Neural cell (in vitro differentiated cells): ENCODE results near the gene RFTN1. TPM values are rescaled to one million over a fixed set of nuclear protein-coding genes. Genes with fewer than 3 reads are reported as not detected.

Source experiments
- H2AFZ ChIP-seq: fragments of 200-600, 300-800 bp; sonication (generic), shearing (Covaris generic); 2 replicates; pipeline ENCODE4 v1.6.0; 2014; ENCODE audit warnings: low read depth, mild to moderate bottlenecking, antibody characterized with exemption, low read length, moderate library complexity
- H3F3A ChIP-seq: fragments of 200-600 bp; shearing (Covaris generic); 2 replicates; pipeline ENCODE4 v1.6.1; 2016; ENCODE audit warnings: mild to moderate bottlenecking, moderate library complexity, mixed read lengths, antibody characterized with exemption, low read length; ENCODE audit not compliant: insufficient read depth, poor library complexity, severe bottlenecking
- H3K27ac ChIP-seq: fragments of 200-600, 300-800 bp; sonication (generic), shearing (Covaris generic); 2 replicates; pipeline ENCODE4 v1.5.1; 2014; ENCODE audit warnings: mild to moderate bottlenecking, low read length, moderate library complexity
- H3K27me3 ChIP-seq: fragments of 300-800, 200-600 bp; sonication (generic), shearing (Covaris generic); 2 replicates; pipeline ENCODE4 v1.6.0; 2014; ENCODE audit warnings: mild to moderate bottlenecking, low read depth, low read length, moderate library complexity; ENCODE audit not compliant: insufficient read depth
- H3K36me3 ChIP-seq: fragments of 300-800, 200-600 bp; sonication (generic), shearing (Covaris generic); 2 replicates; pipeline ENCODE4 v1.5.1; 2014; ENCODE audit warnings: mild to moderate bottlenecking, antibody characterized with exemption, low read length, moderate library complexity; ENCODE audit not compliant: insufficient read depth
- H3K4me2 ChIP-seq: fragments of 300-800, 200-600 bp; sonication (generic), shearing (Covaris generic); 2 replicates; pipeline ENCODE4 v1.6.0; 2014; ENCODE audit warnings: mild to moderate bottlenecking, low read length
- H3K4me3 ChIP-seq: fragments of 300-800, 200-600 bp; sonication (generic), shearing (Covaris generic); 2 replicates; pipeline ENCODE4 v1.5.1; 2014; ENCODE audit warnings: mild to moderate bottlenecking, low read length, moderate library complexity
- H3K79me2 ChIP-seq: fragments of 200-600 bp; shearing (Covaris generic); replicated peaks from 2 replicates; pipeline ENCODE4 v1.6.0; 2014; ENCODE audit warnings: mild to moderate bottlenecking, low read length, moderate library complexity; ENCODE audit not compliant: insufficient read depth
- H3K9ac ChIP-seq: fragments of 300-800, 200-600 bp; sonication (generic), shearing (Covaris generic); 2 replicates; pipeline ENCODE4 v1.6.1; 2016; ENCODE audit warnings: mild to moderate bottlenecking, low read length, mixed read lengths
- H3K9me2 ChIP-seq: fragments of 200-600 bp; shearing (Covaris generic); 2 replicates; pipeline ENCODE4 v1.6.1; 2016; ENCODE audit warnings: mild to moderate bottlenecking, low read length, mixed read lengths; ENCODE audit not compliant: insufficient read depth
- H3K9me3 ChIP-seq: fragments of 200-600, 300-800 bp; sonication (generic), shearing (Covaris generic); 2 replicates; pipeline ENCODE4 v1.6.1; 2016; ENCODE audit warnings: mild to moderate bottlenecking, mixed run types, low read length, moderate library complexity, mixed read lengths
- H4K20me1 ChIP-seq: fragments of 200-600 bp; shearing (Covaris generic); 2 replicates; pipeline ENCODE4 v1.6.1; 2016; ENCODE audit warnings: mild to moderate bottlenecking, mixed run types; ENCODE audit not compliant: insufficient read depth
- EP300 ChIP-seq: fragments of 450-650 bp; conservative IDR thresholded peaks from 2 replicates; pipeline ENCODE4 v1.6.1; 2014; ENCODE audit warnings: antibody characterized with exemption, mild to moderate bottlenecking, moderate library complexity; ENCODE audit not compliant: poor library complexity, severe bottlenecking
- EZH2 ChIP-seq: fragments of 200-600, 300-800 bp; shearing (Covaris generic), sonication (generic); IDR thresholded peaks from 2 replicates; pipeline ENCODE4 v1.6.1; 2014; ENCODE audit warnings: antibody characterized with exemption, low read length, borderline replicate concordance, mild to moderate bottlenecking; ENCODE audit not compliant: insufficient read depth, poor library complexity, severe bottlenecking
- MXI1 ChIP-seq: fragments of 450-650 bp; conservative IDR thresholded peaks from 2 replicates; pipeline ENCODE4 v1.6.1; 2014; ENCODE audit warnings: antibody characterized with exemption, mild to moderate bottlenecking; ENCODE audit not compliant: poor library complexity, severe bottlenecking
- POLR2AphosphoS5 ChIP-seq: IDR thresholded peaks from 2 replicates; pipeline ENCODE4 v1.6.1; 2012
- RAD21 ChIP-seq: fragments of 450-650 bp; conservative IDR thresholded peaks from 2 replicates; pipeline ENCODE4 v1.6.1; 2014; ENCODE audit warnings: antibody characterized with exemption, mild to moderate bottlenecking, moderate library complexity
- SMC3 ChIP-seq: fragments of 450-650 bp; conservative IDR thresholded peaks from 2 replicates; pipeline ENCODE4 v1.6.1; 2014; ENCODE audit warnings: antibody characterized with exemption, mild to moderate bottlenecking, moderate library complexity; ENCODE audit not compliant: poor library complexity
- TAF1 ChIP-seq: IDR thresholded peaks from 2 replicates; pipeline ENCODE4 v1.6.1; 2012; ENCODE audit warnings: low read depth
- polyA plus RNA-seq: library from polyadenylated mRNA; depleted of rRNA; stranded (reverse); fragments of >200 nt; gene quantifications from 2 replicates; pipeline ENCODE4 v1.2.3, GENCODE V29; 2014
- TF ChIP-seq, protein P1 (sequence below): fragments of 450-650 bp; IDR thresholded peaks from 2 replicates; pipeline ENCODE4 v1.5.1; 2014; ENCODE audit warnings: antibody characterized with exemption, mild to moderate bottlenecking, moderate library complexity; ENCODE audit not compliant: poor library complexity, severe bottlenecking
- TF ChIP-seq, protein P2 (sequence below): IDR thresholded peaks from 2 replicates; pipeline ENCODE4 v1.6.1; 2012; ENCODE audit warnings: borderline replicate concordance

Gene RFTN1
- polyA plus RNA-seq, 1 donor from 2014 or later, result 36.8 TPM

DNA sequence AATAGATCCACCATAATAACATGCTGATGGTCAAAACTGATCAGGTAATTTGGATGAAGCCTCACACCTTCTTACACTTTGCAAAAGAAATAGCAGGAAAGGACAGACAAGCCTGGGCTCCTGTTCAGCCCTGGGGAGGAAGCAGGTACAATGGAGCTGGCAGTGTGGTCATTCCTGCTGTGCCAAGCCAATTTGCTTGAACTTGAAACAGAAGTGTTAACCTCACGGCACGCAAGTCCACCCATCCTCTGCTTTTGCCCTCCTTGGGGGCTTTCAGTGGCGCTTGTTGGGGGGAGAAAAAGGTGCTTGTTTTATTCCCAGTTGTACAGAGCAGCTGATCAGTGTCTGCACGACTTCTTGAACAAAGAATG is 36.8 kb upstream of the RFTN1 start:
- TF ChIP-seq RAD21 (no peak), TAF1 (no peak), EP300 (no peak), MXI1 (no peak), EZH2 (no peak), POLR2AphosphoS5 (no peak), SMC3 (no peak)
- TF ChIP-seq, protein P1, sequence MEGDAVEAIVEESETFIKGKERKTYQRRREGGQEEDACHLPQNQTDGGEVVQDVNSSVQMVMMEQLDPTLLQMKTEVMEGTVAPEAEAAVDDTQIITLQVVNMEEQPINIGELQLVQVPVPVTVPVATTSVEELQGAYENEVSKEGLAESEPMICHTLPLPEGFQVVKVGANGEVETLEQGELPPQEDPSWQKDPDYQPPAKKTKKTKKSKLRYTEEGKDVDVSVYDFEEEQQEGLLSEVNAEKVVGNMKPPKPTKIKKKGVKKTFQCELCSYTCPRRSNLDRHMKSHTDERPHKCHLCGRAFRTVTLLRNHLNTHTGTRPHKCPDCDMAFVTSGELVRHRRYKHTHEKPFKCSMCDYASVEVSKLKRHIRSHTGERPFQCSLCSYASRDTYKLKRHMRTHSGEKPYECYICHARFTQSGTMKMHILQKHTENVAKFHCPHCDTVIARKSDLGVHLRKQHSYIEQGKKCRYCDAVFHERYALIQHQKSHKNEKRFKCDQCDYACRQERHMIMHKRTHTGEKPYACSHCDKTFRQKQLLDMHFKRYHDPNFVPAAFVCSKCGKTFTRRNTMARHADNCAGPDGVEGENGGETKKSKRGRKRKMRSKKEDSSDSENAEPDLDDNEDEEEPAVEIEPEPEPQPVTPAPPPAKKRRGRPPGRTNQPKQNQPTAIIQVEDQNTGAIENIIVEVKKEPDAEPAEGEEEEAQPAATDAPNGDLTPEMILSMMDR, result no peak
- TF ChIP-seq, protein P2, sequence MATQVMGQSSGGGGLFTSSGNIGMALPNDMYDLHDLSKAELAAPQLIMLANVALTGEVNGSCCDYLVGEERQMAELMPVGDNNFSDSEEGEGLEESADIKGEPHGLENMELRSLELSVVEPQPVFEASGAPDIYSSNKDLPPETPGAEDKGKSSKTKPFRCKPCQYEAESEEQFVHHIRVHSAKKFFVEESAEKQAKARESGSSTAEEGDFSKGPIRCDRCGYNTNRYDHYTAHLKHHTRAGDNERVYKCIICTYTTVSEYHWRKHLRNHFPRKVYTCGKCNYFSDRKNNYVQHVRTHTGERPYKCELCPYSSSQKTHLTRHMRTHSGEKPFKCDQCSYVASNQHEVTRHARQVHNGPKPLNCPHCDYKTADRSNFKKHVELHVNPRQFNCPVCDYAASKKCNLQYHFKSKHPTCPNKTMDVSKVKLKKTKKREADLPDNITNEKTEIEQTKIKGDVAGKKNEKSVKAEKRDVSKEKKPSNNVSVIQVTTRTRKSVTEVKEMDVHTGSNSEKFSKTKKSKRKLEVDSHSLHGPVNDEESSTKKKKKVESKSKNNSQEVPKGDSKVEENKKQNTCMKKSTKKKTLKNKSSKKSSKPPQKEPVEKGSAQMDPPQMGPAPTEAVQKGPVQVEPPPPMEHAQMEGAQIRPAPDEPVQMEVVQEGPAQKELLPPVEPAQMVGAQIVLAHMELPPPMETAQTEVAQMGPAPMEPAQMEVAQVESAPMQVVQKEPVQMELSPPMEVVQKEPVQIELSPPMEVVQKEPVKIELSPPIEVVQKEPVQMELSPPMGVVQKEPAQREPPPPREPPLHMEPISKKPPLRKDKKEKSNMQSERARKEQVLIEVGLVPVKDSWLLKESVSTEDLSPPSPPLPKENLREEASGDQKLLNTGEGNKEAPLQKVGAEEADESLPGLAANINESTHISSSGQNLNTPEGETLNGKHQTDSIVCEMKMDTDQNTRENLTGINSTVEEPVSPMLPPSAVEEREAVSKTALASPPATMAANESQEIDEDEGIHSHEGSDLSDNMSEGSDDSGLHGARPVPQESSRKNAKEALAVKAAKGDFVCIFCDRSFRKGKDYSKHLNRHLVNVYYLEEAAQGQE, result no peak
- Histone ChIP-seq H4K20me1 (no peaks in the 10 kb centered on the region), H3K79me2 (no peaks in the 10 kb centered on the region), H3K4me3 (peak overlapping the region; percentile 5), H3K36me3 (no peaks in the 10 kb centered on the region), H3K27me3 (no peaks in the 10 kb centered on the region), H3K9me3 (no peaks in the 10 kb centered on the region), H3K4me2 (no peak overlapping the region), H2AFZ (peak overlapping the region; percentile 78), H3K9me2 (no peaks in the 10 kb centered on the region), H3K27ac (peak overlapping the region; percentile 58), H3K9ac (peak overlapping the region; percentile 52), H3F3A (no peaks in the 10 kb centered on the region)

GRCh38 chr3:16548721-16549120 is 35.2 kb upstream of the RFTN1 start:
- Histone ChIP-seq H4K20me1 (no peaks in the 10 kb centered on the region), H3K79me2 (no peaks in the 10 kb centered on the region), H3K27me3 (no peaks in the 10 kb centered on the region), H3K9ac (no peak overlapping the region), H3K36me3 (no peaks in the 10 kb centered on the region), H3K27ac (no peak overlapping the region), H3F3A (no peaks in the 10 kb centered on the region), H3K4me2 (no peak overlapping the region), H3K4me3 (no peak overlapping the region), H3K9me3 (no peaks in the 10 kb centered on the region), H3K9me2 (no peaks in the 10 kb centered on the region), H2AFZ (no peak overlapping the region)
- TF ChIP-seq RAD21 (no peak), POLR2AphosphoS5 (no peak), TAF1 (no peak), MXI1 (no peak), EZH2 (no peak)
